ENCODE results near the gene CCHCR1. TPM values are rescaled to one million over a fixed set of nuclear protein-coding genes. Genes with fewer than 3 reads are reported as not detected.

CCHCR1 gene
- total RNA-seq, 1 donor from 2014 or later: 12.5 TPM

DNA sequence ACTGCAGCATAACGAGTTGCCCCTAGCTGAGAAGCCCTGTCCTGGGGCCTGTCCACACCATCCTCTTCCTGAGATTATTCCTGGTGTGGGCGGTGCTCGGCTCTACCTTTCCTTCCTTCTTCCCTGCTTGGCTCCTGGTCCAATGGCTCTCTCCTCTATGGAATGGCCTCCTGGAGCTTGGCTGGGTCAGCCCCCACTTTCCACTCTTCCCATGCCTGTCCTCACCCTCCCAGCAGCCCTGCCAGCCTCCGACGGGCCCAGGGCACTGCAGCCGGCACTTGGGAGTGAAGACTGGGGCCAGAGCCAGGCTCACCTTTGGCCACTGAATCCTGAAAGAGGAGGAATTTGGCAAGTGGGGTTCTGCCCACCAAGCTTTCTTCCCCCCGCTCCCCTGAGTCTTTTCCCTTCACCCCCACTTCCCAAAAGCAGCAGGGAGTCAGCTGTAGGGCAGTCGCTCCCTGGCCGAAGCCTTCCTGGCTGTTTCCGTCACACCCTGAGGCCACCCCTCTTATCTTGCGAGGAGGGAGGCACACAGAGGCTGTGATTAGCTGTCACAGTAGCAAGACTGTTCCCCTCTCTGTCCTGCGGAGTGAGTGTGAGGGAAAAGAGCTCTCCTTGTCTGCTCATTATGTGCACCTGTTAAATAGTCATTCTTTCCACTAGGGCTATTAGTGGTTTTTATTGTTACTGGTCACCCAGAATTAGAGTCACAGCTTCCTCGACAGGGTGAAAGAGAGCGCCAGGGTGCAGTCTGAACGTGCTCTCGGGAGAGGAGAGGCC lies 31.0 kb downstream of the CCHCR1 start:
- Histone ChIP-seq H3K4me3 (no peak overlapping the region), H3K27ac (no peak overlapping the region), H3K4me1 (peaks cover 2% of the 10 kb centered on the region), H3K27me3 (no peaks in the 10 kb centered on the region), H3K36me3 (no peaks in the 10 kb centered on the region), H3K9me3 (no peaks in the 10 kb centered on the region)
- ATAC-seq (no peak), DNase-seq (no peak)
- intact Hi-C loops (cut with DNase I): no loop called here
- TF ChIP-seq, protein P1, sequence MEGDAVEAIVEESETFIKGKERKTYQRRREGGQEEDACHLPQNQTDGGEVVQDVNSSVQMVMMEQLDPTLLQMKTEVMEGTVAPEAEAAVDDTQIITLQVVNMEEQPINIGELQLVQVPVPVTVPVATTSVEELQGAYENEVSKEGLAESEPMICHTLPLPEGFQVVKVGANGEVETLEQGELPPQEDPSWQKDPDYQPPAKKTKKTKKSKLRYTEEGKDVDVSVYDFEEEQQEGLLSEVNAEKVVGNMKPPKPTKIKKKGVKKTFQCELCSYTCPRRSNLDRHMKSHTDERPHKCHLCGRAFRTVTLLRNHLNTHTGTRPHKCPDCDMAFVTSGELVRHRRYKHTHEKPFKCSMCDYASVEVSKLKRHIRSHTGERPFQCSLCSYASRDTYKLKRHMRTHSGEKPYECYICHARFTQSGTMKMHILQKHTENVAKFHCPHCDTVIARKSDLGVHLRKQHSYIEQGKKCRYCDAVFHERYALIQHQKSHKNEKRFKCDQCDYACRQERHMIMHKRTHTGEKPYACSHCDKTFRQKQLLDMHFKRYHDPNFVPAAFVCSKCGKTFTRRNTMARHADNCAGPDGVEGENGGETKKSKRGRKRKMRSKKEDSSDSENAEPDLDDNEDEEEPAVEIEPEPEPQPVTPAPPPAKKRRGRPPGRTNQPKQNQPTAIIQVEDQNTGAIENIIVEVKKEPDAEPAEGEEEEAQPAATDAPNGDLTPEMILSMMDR (IDR thresholded peaks at IDR 0.05): no peak

DNA sequence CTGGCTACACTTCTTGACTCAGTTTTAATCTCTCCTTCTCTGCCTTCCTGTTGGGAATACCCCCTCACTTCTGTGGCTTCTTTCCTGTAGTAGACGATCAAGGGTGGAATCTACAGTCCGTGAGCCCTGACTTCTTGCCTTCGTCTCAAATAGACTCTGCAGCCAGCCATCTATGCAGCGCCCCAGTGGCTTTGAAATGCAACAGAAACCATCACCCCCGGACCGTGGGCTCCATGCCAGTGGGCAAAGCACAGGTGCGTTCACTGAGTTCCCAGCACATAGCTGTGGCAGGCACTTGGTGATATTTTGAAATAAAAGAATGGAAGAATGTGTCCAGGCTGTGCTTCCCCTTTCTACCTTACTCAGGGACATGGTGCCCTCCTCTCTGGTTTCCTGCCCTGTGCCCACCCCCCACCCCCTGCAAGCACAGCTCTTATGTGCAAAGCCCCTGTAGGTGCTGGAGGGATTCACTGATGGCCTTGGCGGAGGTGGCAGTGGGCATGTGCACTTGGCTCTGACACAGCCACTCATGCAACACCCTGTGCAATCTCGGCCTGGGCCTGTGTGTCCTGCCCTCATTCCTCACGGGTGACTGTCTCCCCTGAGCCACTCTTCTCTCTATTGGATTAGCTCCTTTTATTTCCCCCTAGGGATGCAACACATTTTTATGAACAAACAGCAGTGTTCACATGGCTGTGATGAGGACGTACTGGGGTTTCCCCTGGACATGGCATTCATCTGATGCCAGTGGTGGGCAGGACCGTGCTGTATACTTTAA lies 31.8 kb downstream of the CCHCR1 start:
- Histone ChIP-seq H3K27ac (no peak overlapping the region), H3K36me3 (no peaks in the 10 kb centered on the region), H3K4me3 (no peak overlapping the region), H3K9me3 (no peaks in the 10 kb centered on the region), H3K27me3 (no peaks in the 10 kb centered on the region), H3K4me1 (peaks cover 2% of the 10 kb centered on the region)
- ATAC-seq (no peak), DNase-seq (no peak)
- intact Hi-C loops (cut with DNase I): no loop called here
- TF ChIP-seq, protein P1 (IDR thresholded peaks at IDR 0.05): no peak

DNA sequence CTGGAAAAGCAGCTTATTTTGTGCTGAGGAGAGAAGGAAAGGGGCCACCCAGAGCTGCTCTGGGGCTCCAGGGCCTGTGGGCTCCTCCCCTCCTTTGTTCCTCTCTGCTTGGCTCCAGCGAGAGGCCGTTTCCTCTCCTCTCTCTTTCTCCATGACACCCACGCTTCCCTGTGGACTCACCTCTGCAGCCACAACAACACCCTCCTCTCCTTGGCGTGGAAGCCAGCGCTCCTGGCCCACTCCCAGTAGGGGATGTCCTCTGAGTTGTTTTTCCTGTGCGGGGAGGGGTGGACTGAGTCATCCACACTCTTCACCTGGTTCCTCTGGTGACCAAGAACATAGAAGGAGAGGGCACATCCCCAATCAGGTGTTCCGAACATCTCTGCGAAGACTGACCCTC lies 32.4 kb downstream of the CCHCR1 start:
- Histone ChIP-seq H3K4me1 (peaks cover 2% of the 10 kb centered on the region), H3K4me3 (no peak overlapping the region), H3K36me3 (no peaks in the 10 kb centered on the region), H3K27ac (no peak overlapping the region), H3K9me3 (no peaks in the 10 kb centered on the region), H3K27me3 (no peaks in the 10 kb centered on the region)
- intact Hi-C loops (cut with DNase I): no loop called here
- TF ChIP-seq, protein P1 (IDR thresholded peaks at IDR 0.05): no peak
- DNase-seq (peak; percentile 78), ATAC-seq (peak; percentile 75)

DNA sequence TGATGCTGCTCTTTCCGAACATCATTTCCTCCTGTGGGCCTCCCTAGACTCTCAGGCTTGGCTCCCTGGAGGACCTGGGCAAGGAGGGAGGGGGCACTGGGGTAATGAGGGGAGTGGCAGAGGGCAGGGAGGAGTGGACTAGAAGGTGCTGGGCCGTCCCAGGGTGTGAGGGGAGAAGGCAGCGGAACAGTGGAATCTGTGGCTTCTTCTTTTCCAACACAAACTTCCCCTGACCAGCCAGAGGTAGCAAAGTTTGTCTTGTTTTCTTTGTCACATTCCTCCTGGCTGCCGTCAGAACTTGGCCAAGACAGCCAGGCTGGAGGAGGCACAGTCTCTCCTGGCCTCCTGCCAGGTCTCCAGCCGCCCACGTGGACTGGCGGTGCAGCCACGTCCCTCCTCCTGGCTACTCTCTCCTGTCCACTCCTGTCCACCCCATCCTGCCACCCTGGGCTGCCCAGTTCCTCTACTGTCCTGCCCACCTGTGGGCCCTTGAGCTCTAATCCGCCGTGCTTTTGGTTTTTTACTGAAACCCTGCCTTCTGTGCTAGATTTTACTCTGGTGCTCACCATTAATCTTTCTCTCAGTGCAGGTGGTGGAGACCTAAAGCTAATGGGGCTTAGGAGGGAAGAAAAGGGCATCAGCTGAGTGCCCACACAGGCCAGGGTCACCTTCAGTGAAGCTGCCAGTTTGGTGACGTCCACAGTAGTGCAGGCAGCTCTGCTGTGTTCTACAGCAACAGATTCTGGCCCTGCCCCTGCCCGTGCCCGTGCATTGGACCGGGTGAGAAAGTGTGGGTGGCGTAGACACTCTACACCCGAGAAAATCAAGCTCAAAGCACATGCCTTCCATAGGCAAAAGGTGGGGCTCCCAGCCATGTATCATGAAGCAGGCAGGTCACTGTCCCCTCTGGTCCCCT lies 34.6 kb downstream of the CCHCR1 start:
- peaks cover 2% of the 10 kb centered on the region for H3K4me1 ChIP-seq
- intact Hi-C loops (cut with DNase I): no loop called here
- H3K27me3 ChIP-seq: no peaks in the 10 kb centered on the region
- DNase-seq: peak; percentile 75
- peak; percentile 50 for ATAC-seq
- no peaks in the 10 kb centered on the region for H3K9me3 ChIP-seq
- no peak overlapping the region for H3K27ac ChIP-seq
- TF ChIP-seq, protein P1 (IDR thresholded peaks at IDR 0.05): no peak
- H3K4me3 ChIP-seq: no peak overlapping the region
- H3K36me3 ChIP-seq: no peaks in the 10 kb centered on the region

DNA sequence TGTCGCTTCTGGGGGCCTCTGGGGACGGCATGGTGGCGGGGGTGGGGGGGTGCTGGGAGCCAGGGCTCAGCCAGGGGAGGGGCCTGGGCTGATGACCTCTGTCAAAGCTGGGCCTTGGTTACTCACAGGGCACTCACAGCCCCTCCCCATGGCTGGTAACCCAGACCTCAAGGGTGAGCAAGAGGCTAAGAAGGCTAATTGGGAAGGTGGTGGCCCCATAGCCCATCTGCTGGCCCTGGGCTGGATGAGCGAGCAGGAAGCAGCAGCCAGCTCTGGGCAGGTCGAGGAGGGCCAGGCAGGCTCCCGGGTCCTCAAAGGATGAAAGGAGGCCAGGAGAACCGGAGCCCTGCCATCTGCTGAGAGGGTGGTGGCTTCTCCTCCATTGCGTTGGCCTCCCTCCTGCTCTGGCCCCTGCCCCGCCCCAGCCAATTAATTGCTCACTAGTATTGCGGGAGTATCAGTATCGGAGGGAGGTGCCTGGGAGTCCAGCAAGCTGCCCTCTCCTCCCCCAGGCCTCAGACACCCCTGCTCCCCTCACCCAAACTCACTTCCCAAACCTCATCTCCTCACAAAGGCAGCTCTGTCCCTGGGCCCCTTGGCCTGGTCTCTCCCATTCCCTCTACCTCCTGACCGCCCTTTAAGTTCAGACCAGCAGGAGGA lies 36.3 kb downstream of the CCHCR1 start:
- Histone ChIP-seq H3K9me3 (no peaks in the 10 kb centered on the region), H3K27me3 (no peaks in the 10 kb centered on the region), H3K36me3 (no peaks in the 10 kb centered on the region), H3K4me1 (peaks cover 2% of the 10 kb centered on the region), H3K27ac (no peak overlapping the region), H3K4me3 (no peak overlapping the region)
- intact Hi-C loops (cut with DNase I): no loop called here
- no peak for ATAC-seq
- DNase-seq: no peak
- TF ChIP-seq, protein P1 (IDR thresholded peaks at IDR 0.05): no peak
